Activated CD4-positive, alpha-beta memory T cell treated with anti-CD3 and anti-CD28 coated beads, Interleukin-2, amount 10 ng/mL, durations not matched to agents 7 days and 5 days (primary cell): ENCODE results near the gene ACOT13. TPM values are rescaled to one million over a fixed set of nuclear protein-coding genes. Genes with fewer than 3 reads are reported as not detected.
A peak's percentile ranks its signal among the peaks of the same experiment; 100 is the strongest.
"Not testable (repeated sequence)": the region's sequence is repeated elsewhere in the genome, so short reads cannot be mapped to it uniquely, and the experiment has no call there.

ENCODE experiments used
- CTCF ChIA-PET: fragments of 350-600 bp; sonication (Branson Sonifier 250); formaldehyde crosslinking; loops from one replicate; lab custom pipeline; 2021; ENCODE audit warnings: antibody characterized with exemption, inconsistent platforms; lab: Charles Lee
- POLR2A ChIA-PET: fragments of 350-600 bp; sonication (Branson Sonifier 250); formaldehyde crosslinking; loops from one replicate; lab custom pipeline; 2021; ENCODE audit warnings: antibody characterized with exemption; lab: Charles Lee
- DNase-seq: peaks from one replicate; pipeline ENCODE4 v3.0.0-alpha.2; 2020
- H3K27ac Mint-ChIP-seq: one replicate; pipeline ENCODE4 v1.8.0; 2021; ENCODE audit warnings: mild to moderate bottlenecking, mixed read lengths
- H3K27me3 Mint-ChIP-seq: one replicate; pipeline ENCODE4 v1.8.0; 2021; ENCODE audit warnings: mixed read lengths
- H3K36me3 Mint-ChIP-seq: one replicate; pipeline ENCODE4 v1.8.0; 2021; ENCODE audit warnings: low read depth, mixed read lengths
- H3K4me1 Mint-ChIP-seq: one replicate; pipeline ENCODE4 v1.8.0; 2021; ENCODE audit warnings: mixed read lengths
- H3K4me3 Mint-ChIP-seq: one replicate; pipeline ENCODE4 v1.8.0; 2021; ENCODE audit warnings: mild to moderate bottlenecking, mixed read lengths
- H3K9me3 Mint-ChIP-seq: one replicate; pipeline ENCODE4 v1.8.0; 2021; ENCODE audit warnings: mixed read lengths
- total RNA-seq, 2 experiments: library from RNA; stranded (reverse); gene quantifications; one replicate each; pipeline ENCODE4 v1.2.3, GENCODE V29; 2021

ACOT13 gene
- total RNA-seq, 2 experiments from 2014 or later: 19.9 to 21.1 TPM

GRCh38 chr6:24699521-24700359, 32.9 kb downstream of the ACOT13 start:
- DNase-seq: no peak
- H3K27ac Mint-ChIP-seq: no peak overlapping the region
- H3K27me3 Mint-ChIP-seq: no peaks in the 10 kb centered on the region
- peaks cover 14% of the 10 kb centered on the region for H3K4me1 Mint-ChIP-seq
- no peak overlapping the region for H3K4me3 Mint-ChIP-seq
- CTCF ChIA-PET: interaction anchor here (3.0 to 3.1 kb wide), 2 partner anchors 117 to 118 kb away, joined by 22 to 23 read pairs; no protein-coding TSS in a partner anchor
- no peaks in the 10 kb centered on the region for H3K9me3 Mint-ChIP-seq
- POLR2A ChIA-PET: no interaction called here
- peaks cover 32% of the 10 kb centered on the region for H3K36me3 Mint-ChIP-seq

GRCh38 chr6:24702720-24703282, 35.9 kb downstream of the ACOT13 start:
- DNase-seq: no peak
- H3K9me3 Mint-ChIP-seq: no peaks in the 10 kb centered on the region
- no peak overlapping the region for H3K27ac Mint-ChIP-seq
- H3K36me3 Mint-ChIP-seq: peaks cover 58% of the 10 kb centered on the region
- no peak overlapping the region for H3K4me3 Mint-ChIP-seq
- peaks cover 19% of the 10 kb centered on the region for H3K4me1 Mint-ChIP-seq
- CTCF ChIA-PET: interaction anchor here (3.0 kb wide), 1 partner anchor 120 kb away, joined by 23 read pairs; no protein-coding TSS in a partner anchor
- no peaks in the 10 kb centered on the region for H3K27me3 Mint-ChIP-seq
- POLR2A ChIA-PET: interaction anchor here (1.2 to 6.8 kb wide), 3 partner anchors 11 to 72 kb away, joined by 3 to 41 read pairs (median 3); partner anchors contain the start of genes C6orf62 and GMNN

- Mint-ChIP-seq H3K36me3 (peaks cover 70% of the 10 kb centered on the region), H3K4me3 (no peak overlapping the region), H3K27ac (no peak overlapping the region), H3K27me3 (no peaks in the 10 kb centered on the region), H3K4me1 (peaks cover 26% of the 10 kb centered on the region), H3K9me3 (no peaks in the 10 kb centered on the region)
- ChIA-PET CTCF (interaction anchor here (0.9 to 2.5 kb wide), 3 partner anchors 67 to 124 kb away, joined by 3 to 7 read pairs (median 3); no protein-coding TSS in a partner anchor), POLR2A (interaction anchor here (1.5 to 6.8 kb wide), 2 partner anchors 9 to 14 kb away, joined by 3 to 41 read pairs; partner anchors contain the start of gene C6orf62)
- no peak for DNase-seq
These were observed 37.6 kb downstream of the ACOT13 start for GRCh38 chr6:24704468-24704867.

GRCh38 chr6:24708612-24709011, 41.7 kb downstream of the ACOT13 start:
- POLR2A ChIA-PET: interaction anchor here (1.7 kb wide), 1 partner anchor 11 kb away, joined by 8 read pairs; the partner anchor contains the start of gene C6orf62
- Mint-ChIP-seq H3K4me1 (peaks cover 44% of the 10 kb centered on the region), H3K36me3 (peaks cover 83% of the 10 kb centered on the region), H3K27ac (no peak overlapping the region), H3K27me3 (no peaks in the 10 kb centered on the region), H3K9me3 (no peaks in the 10 kb centered on the region), H3K4me3 (no peak overlapping the region)
- DNase-seq: no peak
- CTCF ChIA-PET: interaction anchor here (0.6 kb wide), 2 partner anchors 13 to 65 kb away, joined by 3 read pairs; no protein-coding TSS in a partner anchor

- no peak for DNase-seq
- Mint-ChIP-seq H3K4me1 (peaks cover 47% of the 10 kb centered on the region), H3K27ac (no peak overlapping the region), H3K9me3 (no peaks in the 10 kb centered on the region), H3K36me3 (peaks cover 83% of the 10 kb centered on the region), H3K4me3 (no peak overlapping the region), H3K27me3 (no peaks in the 10 kb centered on the region)
- POLR2A ChIA-PET: interaction anchor here (1.7 kb wide), 1 partner anchor 10 kb away, joined by 8 read pairs; the partner anchor contains the start of gene C6orf62
- CTCF ChIA-PET: interaction anchor here (0.6 to 0.8 kb wide), 3 partner anchors 13 to 65 kb away, joined by 3 read pairs; no protein-coding TSS in a partner anchor
These were observed 42.3 kb downstream of the ACOT13 start for GRCh38 chr6:24709014-24709711.

GRCh38 chr6:24710519-24711303, 43.8 kb downstream of the ACOT13 start:
- H3K27me3 Mint-ChIP-seq: no peaks in the 10 kb centered on the region
- H3K36me3 Mint-ChIP-seq: peaks cover 84% of the 10 kb centered on the region
- ChIA-PET POLR2A (interaction anchor here (1.2 kb wide), 1 partner anchor 65 kb away, joined by 4 read pairs; no protein-coding TSS in a partner anchor), CTCF (interaction anchor here (1.8 kb wide), 1 partner anchor 130 kb away, joined by 6 read pairs; no protein-coding TSS in a partner anchor)
- peak overlapping the region; percentile 27 for H3K27ac Mint-ChIP-seq
- H3K4me1 Mint-ChIP-seq: peaks cover 53% of the 10 kb centered on the region
- no peak overlapping the region for H3K4me3 Mint-ChIP-seq
- H3K9me3 Mint-ChIP-seq: no peaks in the 10 kb centered on the region
- DNase-seq: no peak

GRCh38 chr6:24716602-24717148, 49.8 kb downstream of the ACOT13 start:
- not testable (repeated sequence) for H3K27ac Mint-ChIP-seq
- POLR2A ChIA-PET: interaction anchor here (1.0 to 4.3 kb wide), 4 partner anchors 9 to 50 kb away, joined by 3 to 41 read pairs (median 26); partner anchors contain the start of genes ACOT13 and TDP2
- peaks cover 58% of the 10 kb centered on the region for H3K4me1 Mint-ChIP-seq

GRCh38 chr6:24718449-24719124, 51.7 kb downstream of the ACOT13 start:
- Mint-ChIP-seq H3K4me1 (peaks cover 51% of the 10 kb centered on the region), H3K36me3 (peaks cover 65% of the 10 kb centered on the region)

More at GRCh38 chr6:24716602-24717148, 49.8 kb downstream of the ACOT13 start:
- Mint-ChIP-seq H3K4me3 (peak overlapping the region; percentile 99), H3K36me3 (peaks cover 82% of the 10 kb centered on the region)
- not testable (repeated sequence) for H3K9me3 Mint-ChIP-seq, H3K27me3 Mint-ChIP-seq, DNase-seq
- CTCF ChIA-PET: interaction anchor here (2.5 kb wide), 1 partner anchor 301 kb away, joined by 9 read pairs; no protein-coding TSS in a partner anchor

GRCh38 chr6:24719125-24719971, 52.5 kb downstream of the ACOT13 start, which contains the start of gene C6orf62:
Gene C6orf62 (minus strand): TSS chr6:24719154. CDS start chr6:24718668, 486 bp downstream.
- peak within 1 kb of the TSS; percentile 99 for H3K4me3 Mint-ChIP-seq
- H3K9me3 Mint-ChIP-seq: no peaks in the 10 kb centered on the region
- peaks cover 44% of the 10 kb centered on the region for H3K4me1 Mint-ChIP-seq
- POLR2A ChIA-PET: interaction anchor here (0.5 to 4.3 kb wide), 26 partner anchors 11 to 1405 kb away, joined by 3 to 49 read pairs (median 4); partner anchors contain the start of genes ACOT13, GMNN, KIAA0319 and RIPOR2
- no peaks in the 10 kb centered on the region for H3K27me3 Mint-ChIP-seq
- DNase-seq: peak; percentile 64
- H3K36me3 Mint-ChIP-seq: peaks cover 58% of the 10 kb centered on the region
- peak within 1 kb of the TSS; percentile 100 for H3K27ac Mint-ChIP-seq
- CTCF ChIA-PET: interaction anchor here (0.8 to 2.5 kb wide), 8 partner anchors 47 to 308 kb away, joined by 3 to 9 read pairs (median 4); partner anchors contain the start of gene ACOT13

More at GRCh38 chr6:24718449-24719124, 51.7 kb downstream of the ACOT13 start:
- Mint-ChIP-seq H3K27ac (peak overlapping the region; percentile 100), H3K9me3 (no peaks in the 10 kb centered on the region), H3K4me3 (peak overlapping the region; percentile 99), H3K27me3 (no peaks in the 10 kb centered on the region)
- no peak for DNase-seq
- ChIA-PET POLR2A (interaction anchor here (0.8 to 4.3 kb wide), 26 partner anchors 10 to 1406 kb away, joined by 3 to 49 read pairs (median 4); partner anchors contain the start of genes ACOT13, GMNN, KIAA0319 and RIPOR2), CTCF (interaction anchor here (0.6 to 2.5 kb wide), 12 partner anchors 48 to 709 kb away, joined by 3 to 9 read pairs (median 4); partner anchors contain the start of gene ACOT13)
